MM.1S (cell line): Measurements from ENCODE around the gene EXOC3.

Experiments
- DNase-seq: peaks from one replicate; pipeline ENCODE4 v3.0.0-alpha.2; 2015
- H2AFZ ChIP-seq: fragments of 300-600 bp; sonication (generic); 2 replicates; pipeline ENCODE4 v1.6.0; 2016; ENCODE audit warnings: antibody characterized with exemption, low read length
- H3F3A ChIP-seq: fragments of 300-600 bp; sonication (generic); 2 replicates; pipeline ENCODE4 v1.6.1; 2016; ENCODE audit warnings: mild to moderate bottlenecking, antibody characterized with exemption, low read length, moderate library complexity, mixed read lengths; ENCODE audit not compliant: insufficient read depth
- H3K27ac ChIP-seq: fragments of 300-600 bp; sonication (generic); 2 replicates; pipeline ENCODE4 v1.5.1; 2016; ENCODE audit warnings: mild to moderate bottlenecking, low read length
- H3K27me3 ChIP-seq: fragments of 300-600 bp; sonication (generic); replicated peaks from 2 replicates; pipeline ENCODE4 v1.6.0; 2016; ENCODE audit warnings: low read length; ENCODE audit not compliant: insufficient read depth
- H3K36me3 ChIP-seq: fragments of 300-600 bp; sonication (generic); replicated peaks from 2 replicates; pipeline ENCODE4 v1.6.1; 2016; ENCODE audit warnings: mild to moderate bottlenecking, low read length, mixed read lengths; ENCODE audit not compliant: insufficient read depth
- H3K4me1 ChIP-seq: fragments of 300-600 bp; sonication (generic); 2 replicates; pipeline ENCODE4 v1.6.1; 2016; ENCODE audit warnings: low read length, mixed read lengths
- H3K4me2 ChIP-seq: fragments of 300-600 bp; sonication (generic); 2 replicates; pipeline ENCODE4 v1.6.0; 2016; ENCODE audit warnings: low read depth, low read length
- H3K4me3 ChIP-seq: fragments of 300-600 bp; sonication (generic); 2 replicates; pipeline ENCODE4 v1.5.1; 2016; ENCODE audit warnings: low read length, mixed read lengths
- H3K79me2 ChIP-seq: fragments of 300-600 bp; sonication (generic); 2 replicates; pipeline ENCODE4 v1.6.1; 2016; ENCODE audit warnings: mixed run types, low read length, mixed read lengths
- H3K9ac ChIP-seq: fragments of 300-600 bp; sonication (generic); 2 replicates; pipeline ENCODE4 v1.6.1; 2016; ENCODE audit warnings: low read length, mixed read lengths
- H3K9me2 ChIP-seq: fragments of 300-600 bp; sonication (generic); replicated peaks from 2 replicates; pipeline ENCODE4 v1.6.1; 2016; ENCODE audit warnings: mild to moderate bottlenecking, low read length, mixed read lengths; ENCODE audit not compliant: insufficient read depth
- H3K9me3 ChIP-seq: fragments of 300-600 bp; sonication (generic); replicated peaks from 2 replicates; pipeline ENCODE4 v1.6.1; 2016; ENCODE audit warnings: mild to moderate bottlenecking, low read length, mixed read lengths; ENCODE audit not compliant: insufficient read depth
- H4K20me1 ChIP-seq: fragments of 300-600 bp; sonication (generic); 2 replicates; pipeline ENCODE4 v1.6.1; 2016; ENCODE audit warnings: mild to moderate bottlenecking, low read length, moderate library complexity, mixed read lengths; ENCODE audit not compliant: insufficient read depth
- CTCF ChIP-seq: fragments of 300-600 bp; sonication (generic); IDR thresholded peaks from 2 replicates; pipeline ENCODE4 v1.5.1; 2016; ENCODE audit warnings: antibody characterized with exemption, low read length, mixed read lengths
- EZH2 ChIP-seq: fragments of 300-600 bp; sonication (generic); optimal IDR thresholded peaks from 2 replicates; pipeline ENCODE3; 2017; ENCODE audit warnings: low read depth, mild to moderate bottlenecking, antibody characterized with exemption, low read length, mixed read lengths
- EZH2phosphoT487 ChIP-seq: fragments of 300-600 bp; sonication (generic); IDR thresholded peaks from 2 replicates; pipeline ENCODE4 v1.6.1; 2018; ENCODE audit warnings: antibody characterized with exemption, low read length

EXOC3 gene

GRCh38 chr5:470961-471749, 28.2 kb downstream of the EXOC3 start:
- no peaks in the 10 kb centered on the region for H3F3A ChIP-seq
- no peaks in the 10 kb centered on the region for H3K9me3 ChIP-seq
- H3K27me3 ChIP-seq: peaks cover 20% of the 10 kb centered on the region
- no peaks in the 10 kb centered on the region for H3K9me2 ChIP-seq
- H3K36me3 ChIP-seq: no peaks in the 10 kb centered on the region
- peaks cover 18% of the 10 kb centered on the region for H3K79me2 ChIP-seq
- H2AFZ ChIP-seq: no peak overlapping the region
- H3K4me2 ChIP-seq: peak overlapping the region; percentile 99; the same call in 1 of the 2 replicates
- H4K20me1 ChIP-seq: no peaks in the 10 kb centered on the region
- no peak overlapping the region for H3K27ac ChIP-seq
- no peak for TF ChIP-seq EZH2phosphoT487
- TF ChIP-seq CTCF: no peak
- TF ChIP-seq EZH2: no peak
- 0 out of 2 replicates have a peak overlapping the region, but pooled peaks have one; percentile 85 for H3K4me3 ChIP-seq
- no peak for DNase-seq
- H3K9ac ChIP-seq: no peak overlapping the region
- no peaks in the 10 kb centered on the region for H3K4me1 ChIP-seq

- Histone ChIP-seq H4K20me1 (no peaks in the 10 kb centered on the region), H3K36me3 (no peaks in the 10 kb centered on the region), H3K4me1 (no peaks in the 10 kb centered on the region), H3K4me3 (peak overlapping the region; percentile 85), H3K9me2 (no peaks in the 10 kb centered on the region), H3K9me3 (no peaks in the 10 kb centered on the region), H3K9ac (peak overlapping the region; percentile 92; the same call in 1 of the 2 replicates), H3F3A (no peaks in the 10 kb centered on the region), H3K79me2 (peaks cover 18% of the 10 kb centered on the region), H3K27ac (no peak overlapping the region), H3K27me3 (peaks cover 26% of the 10 kb centered on the region), H2AFZ (no peak overlapping the region), H3K4me2 (peak overlapping the region; percentile 99)
- TF ChIP-seq EZH2phosphoT487 (no peak), EZH2 (no peak), CTCF (no peak)
- no peak for DNase-seq
Measured at GRCh38 chr5:471750-472058, 28.7 kb downstream of the EXOC3 start.

GRCh38 chr5:472076-472655, 29.2 kb downstream of the EXOC3 start:
- Histone ChIP-seq H4K20me1 (no peaks in the 10 kb centered on the region), H3K4me3 (peak overlapping the region; percentile 85), H3K9me2 (no peaks in the 10 kb centered on the region), H3K36me3 (no peaks in the 10 kb centered on the region), H3K4me2 (peak overlapping the region; percentile 99), H3K27me3 (peaks cover 30% of the 10 kb centered on the region), H3K27ac (peak overlapping the region; percentile 57; the same call in 1 of the 2 replicates), H3K4me1 (no peaks in the 10 kb centered on the region), H3K79me2 (peaks cover 18% of the 10 kb centered on the region), H2AFZ (peak overlapping the region; percentile 82), H3F3A (no peaks in the 10 kb centered on the region), H3K9me3 (no peaks in the 10 kb centered on the region), H3K9ac (peak overlapping the region; percentile 92)
- TF ChIP-seq CTCF (no peak), EZH2 (no peak), EZH2phosphoT487 (no peak)
- no peak for DNase-seq
